Measurements from ENCODE around the gene ERFL. TPM values are rescaled to one million over a fixed set of nuclear protein-coding genes. Genes with fewer than 3 reads are reported as not detected.

The ERFL gene
- total RNA-seq, 1 donor from 2014 or later, result 1.2 TPM

DNA sequence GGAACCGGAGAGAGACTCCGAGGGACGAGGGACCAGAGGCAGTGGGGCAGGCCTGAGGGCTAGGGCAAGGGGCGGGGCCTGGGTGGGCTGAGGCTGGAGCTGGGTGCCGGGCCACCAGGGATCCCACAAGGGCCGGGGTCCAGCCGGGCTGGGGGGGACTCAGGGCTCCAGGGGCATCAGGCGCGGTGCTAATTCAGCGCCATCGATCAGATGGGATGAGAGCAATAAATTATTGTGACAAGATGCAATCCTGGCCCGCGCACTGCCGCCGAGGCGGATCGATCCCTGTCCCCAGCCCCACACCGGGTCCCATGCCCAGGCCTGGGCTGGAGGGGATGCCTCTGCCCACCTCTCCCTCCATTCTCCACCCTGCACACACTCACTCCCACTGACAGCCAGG lies 5.7 kb downstream of the ERFL start:
- Mint-ChIP-seq H3K4me1 (ENCODE audit: low read depth) (no peaks in the 10 kb centered on the region), H3K9me3 (ENCODE audit: low read depth) (no peaks in the 10 kb centered on the region), H3K27ac (no peak overlapping the region), H3K4me3 (ENCODE audit: low read depth) (no peak overlapping the region), H3K27me3 (peaks cover 18% of the 10 kb centered on the region), H3K36me3 (ENCODE audit: insufficient read depth) (no peaks in the 10 kb centered on the region)
- TF ChIP-seq, protein P1, sequence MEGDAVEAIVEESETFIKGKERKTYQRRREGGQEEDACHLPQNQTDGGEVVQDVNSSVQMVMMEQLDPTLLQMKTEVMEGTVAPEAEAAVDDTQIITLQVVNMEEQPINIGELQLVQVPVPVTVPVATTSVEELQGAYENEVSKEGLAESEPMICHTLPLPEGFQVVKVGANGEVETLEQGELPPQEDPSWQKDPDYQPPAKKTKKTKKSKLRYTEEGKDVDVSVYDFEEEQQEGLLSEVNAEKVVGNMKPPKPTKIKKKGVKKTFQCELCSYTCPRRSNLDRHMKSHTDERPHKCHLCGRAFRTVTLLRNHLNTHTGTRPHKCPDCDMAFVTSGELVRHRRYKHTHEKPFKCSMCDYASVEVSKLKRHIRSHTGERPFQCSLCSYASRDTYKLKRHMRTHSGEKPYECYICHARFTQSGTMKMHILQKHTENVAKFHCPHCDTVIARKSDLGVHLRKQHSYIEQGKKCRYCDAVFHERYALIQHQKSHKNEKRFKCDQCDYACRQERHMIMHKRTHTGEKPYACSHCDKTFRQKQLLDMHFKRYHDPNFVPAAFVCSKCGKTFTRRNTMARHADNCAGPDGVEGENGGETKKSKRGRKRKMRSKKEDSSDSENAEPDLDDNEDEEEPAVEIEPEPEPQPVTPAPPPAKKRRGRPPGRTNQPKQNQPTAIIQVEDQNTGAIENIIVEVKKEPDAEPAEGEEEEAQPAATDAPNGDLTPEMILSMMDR (IDR thresholded peaks at IDR 0.05; ENCODE audit: unreplicated experiment), result no peak
- DNase-seq (ENCODE audit: low spot score, unreplicated experiment), result no peak

DNA sequence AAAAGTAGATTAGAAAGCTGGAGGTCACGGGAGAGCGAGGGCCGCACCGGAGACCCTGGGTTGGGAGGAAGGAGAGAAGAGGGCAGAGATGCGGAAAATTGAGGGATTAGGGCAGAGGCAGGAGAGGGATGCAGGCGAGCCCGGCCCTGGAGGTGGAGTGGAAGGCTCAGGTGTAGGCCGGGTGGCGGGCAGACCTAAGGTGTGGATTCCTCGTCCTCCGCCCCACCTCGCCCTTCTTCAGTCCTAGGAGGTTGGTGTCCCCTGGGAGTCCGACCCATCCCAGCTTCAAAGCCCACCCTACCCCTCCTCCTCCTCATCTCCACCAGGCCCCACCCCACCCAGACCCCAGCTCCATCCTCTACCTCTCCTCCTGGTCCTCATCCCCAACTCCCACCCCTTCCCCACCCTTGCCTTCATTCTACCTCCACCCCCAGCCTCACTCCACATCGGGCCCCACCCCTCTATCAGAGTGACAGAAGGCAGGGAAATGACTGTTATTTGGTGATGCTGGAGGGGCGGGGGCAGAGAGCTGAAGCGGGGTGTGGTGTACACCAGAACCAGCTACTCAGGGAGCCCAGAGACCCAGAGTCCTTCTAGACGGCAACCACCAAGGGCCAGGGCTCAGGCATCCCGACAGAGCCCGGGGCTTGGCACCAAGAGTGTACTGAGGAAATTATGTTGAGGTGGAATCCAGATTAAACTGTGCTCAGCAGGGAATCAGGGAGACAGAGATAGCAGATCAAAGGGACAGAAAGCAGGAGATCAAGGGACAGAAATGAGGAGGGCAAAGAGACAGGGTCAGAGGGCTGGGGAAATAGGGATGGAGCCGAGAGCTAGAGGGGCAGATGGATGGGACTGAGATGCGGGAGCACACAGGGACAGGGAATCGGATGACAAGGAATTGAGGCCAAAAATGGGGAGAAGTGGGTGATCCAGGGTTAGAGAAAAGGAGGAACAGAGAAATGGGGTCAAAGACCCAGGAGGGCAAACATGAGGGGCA lies 6.4 kb downstream of the ERFL start:
- Mint-ChIP-seq H3K27me3 (peaks cover 18% of the 10 kb centered on the region), H3K4me3 (ENCODE audit: low read depth) (no peak overlapping the region), H3K4me1 (ENCODE audit: low read depth) (no peaks in the 10 kb centered on the region), H3K36me3 (ENCODE audit: insufficient read depth) (no peaks in the 10 kb centered on the region), H3K9me3 (ENCODE audit: low read depth) (no peaks in the 10 kb centered on the region), H3K27ac (no peak overlapping the region)
- TF ChIP-seq, protein P1 (IDR thresholded peaks at IDR 0.05; ENCODE audit: unreplicated experiment), result no peak
- no peak for DNase-seq (ENCODE audit: low spot score, unreplicated experiment)

DNA sequence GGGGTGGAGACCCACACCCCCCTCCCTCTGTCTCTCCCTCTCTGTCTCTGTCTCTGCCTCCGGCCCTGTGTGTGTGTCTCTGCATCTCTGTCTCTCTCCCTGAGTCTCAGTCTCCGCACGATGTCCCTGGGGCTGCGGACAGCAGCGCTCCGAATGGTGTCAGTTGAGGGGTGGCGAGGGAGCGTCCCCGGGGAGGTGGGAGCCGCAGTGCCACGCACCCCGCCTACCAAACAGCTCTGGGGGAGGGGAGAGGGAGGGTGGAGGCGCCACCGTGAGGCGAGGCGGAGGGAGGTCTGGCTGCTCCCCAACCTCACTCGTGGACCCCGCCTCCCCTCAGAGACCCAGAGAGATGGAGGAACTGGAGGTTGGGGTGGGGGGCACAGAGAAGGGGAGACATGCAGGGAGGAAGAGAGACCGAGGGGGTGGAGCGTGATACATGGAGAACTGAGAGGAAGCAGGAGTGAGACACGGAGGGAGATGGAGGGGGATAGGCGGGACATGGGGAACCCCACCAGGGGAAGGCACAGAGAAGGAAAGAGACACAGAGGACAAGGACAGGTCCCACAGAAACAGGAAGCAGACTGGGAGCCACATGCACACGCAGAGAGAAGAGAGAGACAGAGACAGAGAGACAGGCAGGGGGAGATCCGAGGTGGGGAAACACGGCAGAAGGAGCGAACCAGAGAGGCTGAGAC lies 7.2 kb downstream of the ERFL start:
- no peaks in the 10 kb centered on the region for H3K9me3 Mint-ChIP-seq (ENCODE audit: low read depth)
- no peaks in the 10 kb centered on the region for H3K4me1 Mint-ChIP-seq (ENCODE audit: low read depth)
- no peak for DNase-seq (ENCODE audit: low spot score, unreplicated experiment)
- H3K4me3 Mint-ChIP-seq (ENCODE audit: low read depth), result no peak overlapping the region
- TF ChIP-seq, protein P1 (IDR thresholded peaks at IDR 0.05; ENCODE audit: unreplicated experiment), result no peak
- H3K27ac Mint-ChIP-seq, result no peak overlapping the region
- H3K27me3 Mint-ChIP-seq, result peaks cover 18% of the 10 kb centered on the region
- H3K36me3 Mint-ChIP-seq (ENCODE audit: insufficient read depth), result no peaks in the 10 kb centered on the region

DNA sequence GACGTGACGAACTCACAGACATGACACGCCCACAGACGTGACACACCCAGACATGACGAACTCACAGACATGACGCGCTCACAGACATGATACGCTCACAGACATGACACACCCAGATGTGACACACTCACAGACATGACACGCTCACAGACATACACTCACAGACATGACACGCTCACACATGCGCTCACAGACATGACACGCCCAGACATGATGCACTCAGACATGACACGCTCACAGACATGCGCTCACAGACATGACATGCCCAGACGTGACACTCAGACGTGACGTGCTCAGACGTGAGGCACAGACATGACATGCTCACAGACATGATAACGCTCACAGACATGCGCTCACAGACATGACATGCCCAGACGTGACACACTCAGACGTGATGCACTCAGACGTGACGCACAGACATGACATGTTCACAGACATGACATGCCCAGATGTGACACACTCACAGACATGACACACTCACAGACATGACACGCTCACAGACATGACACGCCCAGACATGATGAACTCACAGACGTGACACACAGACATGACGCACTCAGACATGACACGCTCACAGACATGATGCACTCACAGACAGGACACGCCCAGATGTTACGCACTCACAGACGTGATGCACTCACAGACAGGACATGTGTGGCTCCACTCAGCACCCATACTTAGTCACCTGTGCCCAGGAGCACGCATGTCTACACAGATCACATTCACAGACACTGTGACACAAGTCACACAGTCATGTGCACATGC lies 8.1 kb downstream of the ERFL start:
- DNase-seq (ENCODE audit: low spot score, unreplicated experiment), result no peak
- TF ChIP-seq, protein P1 (IDR thresholded peaks at IDR 0.05; ENCODE audit: unreplicated experiment), result no peak
- no peaks in the 10 kb centered on the region for H3K9me3 Mint-ChIP-seq (ENCODE audit: low read depth)
- no peak overlapping the region for H3K4me3 Mint-ChIP-seq (ENCODE audit: low read depth)
- no peaks in the 10 kb centered on the region for H3K4me1 Mint-ChIP-seq (ENCODE audit: low read depth)
- peaks cover 18% of the 10 kb centered on the region for H3K27me3 Mint-ChIP-seq
- no peaks in the 10 kb centered on the region for H3K36me3 Mint-ChIP-seq (ENCODE audit: insufficient read depth)
- no peak overlapping the region for H3K27ac Mint-ChIP-seq
